GM21528 (cell line): ENCODE measurements around the gene TEX261.
"Not testable (repeated sequence)": the region's sequence is repeated elsewhere in the genome, so short reads cannot be mapped to it uniquely, and the experiment has no call there.

Source experiments
- ATAC-seq: cut with Tn5 transposase; IDR thresholded peaks from one replicate; pipeline ENCODE4 v1.9.1; 2021; ENCODE audit warnings: mild to moderate bottlenecking, moderate library complexity; ENCODE audit not compliant: unreplicated experiment, low FRiP score

Gene TEX261

GRCh38 chr2:71000780-71001591, 6.3 kb upstream of the TEX261 start:
- ATAC-seq = peak; percentile 94

- not testable (repeated sequence) for ATAC-seq
Observed at GRCh38 chr2:70999931-71000330, 5.3 kb upstream of the TEX261 start.

GRCh38 chr2:70999362-70999761, 4.7 kb upstream of the TEX261 start:
- ATAC-seq = no peak

- ATAC-seq = not testable (repeated sequence)
Observed at GRCh38 chr2:70998885-70999284, 4.2 kb upstream of the TEX261 start.

- peak; percentile 59 for ATAC-seq
Observed at GRCh38 chr2:70995426-70995729, 705 bp upstream of the TEX261 start.

GRCh38 chr2:70994009-70994698, 519 bp downstream of the TEX261 start:
- ATAC-seq = peak; percentile 36

- ATAC-seq = no peak
Observed at GRCh38 chr2:70992945-70993853, 1.5 kb downstream of the TEX261 start.

- no peak for ATAC-seq
Observed at GRCh38 chr2:70991742-70992141, 2.9 kb downstream of the TEX261 start.

GRCh38 chr2:70991142-70991541, 3.5 kb downstream of the TEX261 start:
- ATAC-seq = no peak

GRCh38 chr2:70990216-70990615, 4.5 kb downstream of the TEX261 start:
- ATAC-seq = no peak

- no peak for ATAC-seq
Observed at GRCh38 chr2:70988726-70989648, 5.7 kb downstream of the TEX261 start.

GRCh38 chr2:70988151-70988550, 6.5 kb downstream of the TEX261 start:
- ATAC-seq = no peak

- no peak for ATAC-seq
Observed at GRCh38 chr2:70987386-70987785, 7.3 kb downstream of the TEX261 start.

- ATAC-seq = no peak
Observed at GRCh38 chr2:70986499-70987189, 8.0 kb downstream of the TEX261 start.

- no peak for ATAC-seq
Observed at GRCh38 chr2:70985956-70986355, 8.7 kb downstream of the TEX261 start.

GRCh38 chr2:70985283-70985688, 9.4 kb downstream of the TEX261 start:
- no peak for ATAC-seq

GRCh38 chr2:70984576-70985282, 9.9 kb downstream of the TEX261 start:
- peak; percentile 85 for ATAC-seq

GRCh38 chr2:70984228-70984575, 10.5 kb downstream of the TEX261 start:
- ATAC-seq = no peak
